Liver (tissue), 9 donors: ENCODE measurements around the gene ACAN. TPM values are rescaled to one million over a fixed set of nuclear protein-coding genes. Genes with fewer than 3 reads are reported as not detected.

Experiments
- DNase-seq: peaks from one replicate; pipeline ENCODE4 v3.0.0-alpha.2; 2017; ENCODE audit warnings: low spot score
- H3K27ac ChIP-seq, 2 donors: one replicate each; pipeline ENCODE4 v1.7.0; 2013; ENCODE audit warnings: inconsistent platforms in 2 of 2, low read length in 2 of 2, control low read depth in 1 of 2, low read depth in 1 of 2, mild to moderate bottlenecking in 1 of 2
- H3K27me3 ChIP-seq, 4 donors: one replicate each; pipeline versions ENCODE4 v1.6.1 to v1.7.0; 2013; ENCODE audit warnings: low read length in 3 of 4, inconsistent platforms in 1 of 4, mild to moderate bottlenecking in 1 of 4, moderate library complexity in 1 of 4; ENCODE audit not compliant: control insufficient read depth in 4 of 4, insufficient read depth in 4 of 4
- H3K36me3 ChIP-seq, 4 donors: one replicate each; pipeline versions ENCODE4 v1.6.1 to v1.7.0; 2013; ENCODE audit warnings: low read length in 3 of 4, mild to moderate bottlenecking in 3 of 4, low read depth in 1 of 4, moderate library complexity in 1 of 4; ENCODE audit not compliant: control insufficient read depth in 4 of 4, insufficient read depth in 3 of 4
- H3K4me1 ChIP-seq, 4 donors: one replicate each; pipeline versions ENCODE4 v1.6.1 to v1.7.0; 2013; ENCODE audit warnings: low read length in 3 of 4, mild to moderate bottlenecking in 3 of 4, moderate library complexity in 1 of 4; ENCODE audit not compliant: control insufficient read depth in 4 of 4, insufficient read depth in 4 of 4
- H3K4me3 ChIP-seq, 3 donors: one replicate each; pipeline versions ENCODE4 v1.6.1 to v1.7.0; 2013; ENCODE audit warnings: low read length in 3 of 3, control low read depth in 1 of 3, low read depth in 1 of 3, mild to moderate bottlenecking in 1 of 3
- H3K9ac ChIP-seq, 2 donors: one replicate each; pipeline ENCODE4 v1.7.0; 2013; ENCODE audit warnings: low read length in 2 of 2, mild to moderate bottlenecking in 2 of 2, moderate library complexity in 2 of 2, control low read depth in 1 of 2, low read depth in 1 of 2
- H3K9me3 ChIP-seq, 4 donors: one replicate each; pipeline versions ENCODE4 v1.6.1 to v1.7.0; 2013; ENCODE audit warnings: low read length in 3 of 4; ENCODE audit not compliant: control insufficient read depth in 4 of 4
- ATF3 ChIP-seq: IDR thresholded peaks from 2 replicates; pipeline ENCODE4 v1.6.1; 2016; ENCODE audit warnings: antibody characterized with exemption
- EGR1 ChIP-seq, 2 donors: IDR thresholded peaks; 2 replicates each; pipeline ENCODE4 v1.6.1; 2016 to 2018; ENCODE audit warnings: antibody characterized with exemption in 2 of 2, low read depth in 2 of 2
- FOXA1 ChIP-seq: IDR thresholded peaks from 2 replicates; pipeline ENCODE4 v1.6.1; 2016; ENCODE audit warnings: antibody characterized with exemption
- FOXA2 ChIP-seq: IDR thresholded peaks from 2 replicates; pipeline ENCODE4 v1.6.1; 2016; ENCODE audit warnings: antibody characterized with exemption
- GABPA ChIP-seq, 2 donors: IDR thresholded peaks in 1 of 2; conservative IDR thresholded peaks in 1 of 2; 2 replicates each; pipeline ENCODE4 v1.6.1; 2016; ENCODE audit warnings: antibody characterized with exemption in 2 of 2, mild to moderate bottlenecking in 1 of 2, moderate library complexity in 1 of 2
- HNF4A ChIP-seq, 2 donors: conservative IDR thresholded peaks; 2 replicates each; pipeline ENCODE4 v1.6.1; 2016; ENCODE audit warnings: antibody characterized with exemption in 2 of 2, mild to moderate bottlenecking in 2 of 2
- HNF4G ChIP-seq: IDR thresholded peaks from 2 replicates; pipeline ENCODE4 v1.6.1; 2016; ENCODE audit warnings: antibody characterized with exemption
- JUND ChIP-seq, 2 donors: IDR thresholded peaks; 2 replicates each; pipeline ENCODE4 v1.6.1; 2016; ENCODE audit warnings: antibody characterized with exemption in 2 of 2
- NR2F2 ChIP-seq: IDR thresholded peaks from 2 replicates; pipeline ENCODE4 v1.6.1; 2016; ENCODE audit warnings: antibody characterized with exemption
- RAD21 ChIP-seq, 2 donors: IDR thresholded peaks; 2 replicates each; pipeline ENCODE4 v1.6.1; 2016; ENCODE audit warnings: antibody characterized with exemption in 2 of 2, mild to moderate bottlenecking in 2 of 2
- REST ChIP-seq: IDR thresholded peaks from 2 replicates; pipeline ENCODE4 v1.6.1; 2016; ENCODE audit warnings: antibody characterized with exemption, mild to moderate bottlenecking
- SP1 ChIP-seq: IDR thresholded peaks from 2 replicates; pipeline ENCODE4 v1.6.1; 2018; ENCODE audit warnings: antibody characterized with exemption, mild to moderate bottlenecking
- TAF1 ChIP-seq: conservative IDR thresholded peaks from 2 replicates; pipeline ENCODE4 v1.6.1; 2016; ENCODE audit warnings: antibody characterized with exemption, mild to moderate bottlenecking
- YY1 ChIP-seq: IDR thresholded peaks from 2 replicates; pipeline ENCODE4 v1.6.1; 2016; ENCODE audit warnings: antibody characterized with exemption, mild to moderate bottlenecking
- WGBS: extraction: QIAGEN DNeasy Blood & Tissue Kit; methylation state at CpG from one replicate; pipeline ENCODE4 v1.1.7; 2013; 5-methylcytosine and 5-hydroxymethylcytosine counted together
- polyA plus RNA-seq, 2 donors: library from polyadenylated mRNA; stranded (reverse) in 1 of 2; unstranded in 1 of 2; fragments of 200-250 nt in 1 of 2; fragments of >200 nt in 1 of 2; fragmentation: Nextera tagmentation in 1 of 2; extraction: Ambion mirVana in 1 of 2; gene quantifications; one replicate each; pipeline versions ENCODE4 v1.2.1 to v1.2.3, GENCODE V29; 2013 to 2015
- total RNA-seq, 2 donors: library from RNA; depleted of rRNA; stranded (reverse); fragments of >200 nt; gene quantifications; one replicate each; pipeline ENCODE4 v1.2.3, GENCODE V29; 2014
- TF ChIP-seq, protein P1 (sequence below): IDR thresholded peaks from 2 replicates; pipeline ENCODE4 v1.6.1; 2016; ENCODE audit warnings: antibody characterized with exemption
- TF ChIP-seq, protein P2 (sequence below): IDR thresholded peaks from 2 replicates; pipeline ENCODE4 v1.6.1; 2016; ENCODE audit warnings: antibody characterized with exemption
- TF ChIP-seq, protein P3 (sequence below): fragments of 150-350 bp; IDR thresholded peaks from 2 replicates; pipeline ENCODE4 v1.5.1; 2017; ENCODE audit warnings: improper control_type of control experiment, low read depth, low read length; ENCODE audit not compliant: missing input control
- donor health status: healthy.
- donor health status: healthy.
- donor health status: healthy.
- donor health status: healthy.
- donor health status: healthy.

ACAN gene
- total and polyA plus RNA-seq, 4 donors, result under 0.01 to 0.05 (median under 0.01) TPM; not detected in 1

- H3K27ac ChIP-seq, result no peak overlapping the region
- no peak overlapping the region for H3K4me3 ChIP-seq
- H3K4me1 ChIP-seq, result no peaks in the 10 kb centered on the region
- DNase-seq, result no peak
- H3K36me3 ChIP-seq, result no peaks in the 10 kb centered on the region
- H3K9ac ChIP-seq, result no peak overlapping the region
- peaks cover 0 to 10% (median 0%) of the 10 kb centered on the region in 4 donors for H3K27me3 ChIP-seq
- H3K9me3 ChIP-seq, result no peaks in the 10 kb centered on the region
- TF ChIP-seq REST (no peak), GABPA (IDR thresholded peaks at IDR 0.05 in 1 of 2, conservative IDR thresholded peaks at IDR 0.05 in 1 of 2) (no peak)
- 73% methylated on average over 7 of the region's 7 CpGs for WGBS
Observed at GRCh38 chr15:88859550-88859949, 56.3 kb downstream of the ACAN start.

- no peak overlapping the region for H3K9ac ChIP-seq
- DNase-seq, result no peak
- no peaks in the 10 kb centered on the region for H3K36me3 ChIP-seq
- TF ChIP-seq YY1 (no peak), GABPA (IDR thresholded peaks at IDR 0.05 in 1 of 2, conservative IDR thresholded peaks at IDR 0.05 in 1 of 2) (no peak)
- H3K9me3 ChIP-seq, result no peaks in the 10 kb centered on the region
- no peak overlapping the region for H3K4me3 ChIP-seq
- no peaks in the 10 kb centered on the region for H3K4me1 ChIP-seq
- H3K27me3 ChIP-seq, result peaks cover 0 to 10% (median 0%) of the 10 kb centered on the region in 4 donors
- no peak overlapping the region for H3K27ac ChIP-seq
- 73% methylated on average over 7 of the region's 7 CpGs for WGBS
Observed at GRCh38 chr15:88860212-88860611, 57.0 kb downstream of the ACAN start.

DNA sequence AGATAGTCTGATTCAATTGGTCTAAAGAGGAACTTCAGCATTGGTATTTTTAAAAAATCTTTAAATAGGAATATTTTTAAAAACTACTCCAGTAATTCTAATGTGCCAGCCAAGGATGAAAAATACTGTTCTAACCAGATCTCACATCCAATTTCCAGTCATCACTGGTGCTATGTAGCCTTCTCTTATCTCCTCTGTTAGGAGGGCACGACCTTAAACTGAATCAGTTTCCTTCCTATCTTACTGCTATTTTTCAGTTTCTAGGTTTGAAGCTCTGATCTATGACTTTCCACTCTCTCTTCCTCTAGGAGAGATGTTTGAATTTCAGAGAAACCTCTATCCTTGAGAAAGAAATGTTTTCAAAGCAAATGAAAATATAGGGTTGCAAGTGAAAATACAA, 60.2 kb downstream of the ACAN start:
- no peaks in the 10 kb centered on the region for H3K4me1 ChIP-seq
- H3K4me3 ChIP-seq, result no peak overlapping the region
- WGBS, result 42% methylated on average over 1 of the region's 1 CpG
- H3K9me3 ChIP-seq, result no peaks in the 10 kb centered on the region
- no peaks in the 10 kb centered on the region for H3K36me3 ChIP-seq
- no peak overlapping the region for H3K27ac ChIP-seq
- peaks cover 0 to 10% (median 0%) of the 10 kb centered on the region in 4 donors for H3K27me3 ChIP-seq
- no peak for DNase-seq
- H3K9ac ChIP-seq, result no peak overlapping the region
- TF ChIP-seq HNF4G, result no peak
- TF ChIP-seq RAD21 (IDR thresholded peaks at IDR 0.05), result no peak
- no peak for TF ChIP-seq TAF1
- no peak for TF ChIP-seq NR2F2
- no peak for TF ChIP-seq FOXA1
- TF ChIP-seq HNF4A (conservative IDR thresholded peaks at IDR 0.05), result no peak
- TF ChIP-seq, protein P1, sequence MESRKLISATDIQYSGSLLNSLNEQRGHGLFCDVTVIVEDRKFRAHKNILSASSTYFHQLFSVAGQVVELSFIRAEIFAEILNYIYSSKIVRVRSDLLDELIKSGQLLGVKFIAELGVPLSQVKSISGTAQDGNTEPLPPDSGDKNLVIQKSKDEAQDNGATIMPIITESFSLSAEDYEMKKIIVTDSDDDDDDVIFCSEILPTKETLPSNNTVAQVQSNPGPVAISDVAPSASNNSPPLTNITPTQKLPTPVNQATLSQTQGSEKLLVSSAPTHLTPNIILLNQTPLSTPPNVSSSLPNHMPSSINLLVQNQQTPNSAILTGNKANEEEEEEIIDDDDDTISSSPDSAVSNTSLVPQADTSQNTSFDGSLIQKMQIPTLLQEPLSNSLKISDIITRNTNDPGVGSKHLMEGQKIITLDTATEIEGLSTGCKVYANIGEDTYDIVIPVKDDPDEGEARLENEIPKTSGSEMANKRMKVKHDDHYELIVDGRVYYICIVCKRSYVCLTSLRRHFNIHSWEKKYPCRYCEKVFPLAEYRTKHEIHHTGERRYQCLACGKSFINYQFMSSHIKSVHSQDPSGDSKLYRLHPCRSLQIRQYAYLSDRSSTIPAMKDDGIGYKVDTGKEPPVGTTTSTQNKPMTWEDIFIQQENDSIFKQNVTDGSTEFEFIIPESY, result no peak
- no peak for TF ChIP-seq ATF3
- TF ChIP-seq EGR1 (IDR thresholded peaks at IDR 0.05; ENCODE audit: low read depth in 2 of 2), result no peak
- TF ChIP-seq REST, result no peak
- TF ChIP-seq SP1, result no peak
- TF ChIP-seq FOXA2, result no peak
- TF ChIP-seq JUND (IDR thresholded peaks at IDR 0.05), result no peak
- TF ChIP-seq, protein P2, sequence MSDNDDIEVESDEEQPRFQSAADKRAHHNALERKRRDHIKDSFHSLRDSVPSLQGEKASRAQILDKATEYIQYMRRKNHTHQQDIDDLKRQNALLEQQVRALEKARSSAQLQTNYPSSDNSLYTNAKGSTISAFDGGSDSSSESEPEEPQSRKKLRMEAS, result no peak
- no peak for TF ChIP-seq YY1
- TF ChIP-seq, protein P3, sequence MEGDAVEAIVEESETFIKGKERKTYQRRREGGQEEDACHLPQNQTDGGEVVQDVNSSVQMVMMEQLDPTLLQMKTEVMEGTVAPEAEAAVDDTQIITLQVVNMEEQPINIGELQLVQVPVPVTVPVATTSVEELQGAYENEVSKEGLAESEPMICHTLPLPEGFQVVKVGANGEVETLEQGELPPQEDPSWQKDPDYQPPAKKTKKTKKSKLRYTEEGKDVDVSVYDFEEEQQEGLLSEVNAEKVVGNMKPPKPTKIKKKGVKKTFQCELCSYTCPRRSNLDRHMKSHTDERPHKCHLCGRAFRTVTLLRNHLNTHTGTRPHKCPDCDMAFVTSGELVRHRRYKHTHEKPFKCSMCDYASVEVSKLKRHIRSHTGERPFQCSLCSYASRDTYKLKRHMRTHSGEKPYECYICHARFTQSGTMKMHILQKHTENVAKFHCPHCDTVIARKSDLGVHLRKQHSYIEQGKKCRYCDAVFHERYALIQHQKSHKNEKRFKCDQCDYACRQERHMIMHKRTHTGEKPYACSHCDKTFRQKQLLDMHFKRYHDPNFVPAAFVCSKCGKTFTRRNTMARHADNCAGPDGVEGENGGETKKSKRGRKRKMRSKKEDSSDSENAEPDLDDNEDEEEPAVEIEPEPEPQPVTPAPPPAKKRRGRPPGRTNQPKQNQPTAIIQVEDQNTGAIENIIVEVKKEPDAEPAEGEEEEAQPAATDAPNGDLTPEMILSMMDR, result no peak
- no peak for TF ChIP-seq GABPA (IDR thresholded peaks at IDR 0.05 in 1 of 2, conservative IDR thresholded peaks at IDR 0.05 in 1 of 2)
